GM19193 (cell line): ENCODE data around the gene DNM2.

Source experiments
- POLR2A ChIP-seq: IDR thresholded peaks from 4 replicates; pipeline ENCODE4 v1.6.1; 2011; ENCODE audit not compliant: insufficient read depth, insufficient read length; ENCODE audit errors: extremely low read depth

DNM2 gene

DNA sequence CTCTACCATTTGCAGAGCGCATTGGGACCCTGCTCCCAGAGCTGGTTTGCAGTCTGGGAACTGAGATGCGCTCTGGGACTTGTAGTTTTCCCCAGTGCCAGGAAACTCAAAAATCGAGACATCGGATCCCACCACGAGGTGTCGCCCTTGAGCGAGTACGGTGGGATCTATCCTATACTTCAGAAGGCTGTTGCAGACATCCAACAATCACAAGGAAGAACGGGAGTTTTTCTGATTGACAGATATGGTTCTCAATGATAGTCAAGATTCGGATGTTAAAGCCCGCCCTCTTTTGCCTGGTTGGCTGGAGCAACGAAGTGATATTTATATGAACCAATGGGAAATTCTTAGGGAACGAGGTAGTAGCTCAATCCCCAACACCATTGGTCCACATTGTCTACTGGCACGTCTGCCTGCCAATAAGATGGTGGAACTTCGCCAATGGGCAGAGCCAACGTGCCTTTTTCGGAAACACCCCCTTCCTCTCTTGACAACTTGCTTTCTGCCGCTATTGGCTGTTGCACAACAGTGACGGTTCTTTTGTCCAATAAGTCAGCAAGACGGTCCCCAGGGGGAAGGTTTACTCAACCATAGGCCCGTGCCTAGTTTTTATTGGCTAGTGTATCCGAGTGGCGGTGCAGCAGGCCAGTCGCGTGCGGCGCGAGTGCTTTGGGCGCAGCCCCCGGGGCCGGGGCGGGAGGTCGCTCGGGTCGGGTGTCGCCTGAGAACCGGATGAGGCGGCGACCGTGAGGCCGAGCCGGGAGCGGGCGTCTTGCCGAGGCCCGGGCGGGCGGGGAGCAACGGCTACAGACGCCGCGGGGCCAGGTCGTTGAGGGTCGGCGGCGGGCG, at the start of gene DNM2:
DNM2 (plus strand) TSS at position 724 of the 849 bp plus-strand sequence. CDS start 164 bp downstream, outside the sequence.
- TF ChIP-seq POLR2A, result peak; percentile 77

DNA sequence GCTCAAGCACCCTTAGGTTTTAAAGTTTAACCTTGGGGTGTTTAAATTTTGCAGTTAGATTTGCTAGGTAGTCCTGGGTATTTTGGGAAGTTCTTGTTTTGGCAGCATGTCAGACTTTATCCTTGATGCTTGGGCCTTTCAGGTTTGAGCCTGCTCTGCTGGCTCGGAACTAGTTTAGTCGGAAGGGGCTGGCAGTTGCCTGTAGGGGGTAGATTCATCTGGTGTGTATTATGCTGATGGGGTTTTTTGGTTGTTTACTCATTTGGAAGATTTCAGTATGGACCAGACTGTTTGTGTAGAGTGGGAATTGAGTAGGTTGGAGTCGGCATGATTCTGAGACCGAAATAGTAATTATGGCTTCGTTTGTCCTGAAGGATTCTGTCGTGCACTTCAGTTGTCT, 48.6 kb upstream of the DNM2 start:
- no peak for TF ChIP-seq POLR2A

GRCh38 chr19:10670182-10670581, 47.7 kb upstream of the DNM2 start:
- TF ChIP-seq POLR2A, result no peak

GRCh38 chr19:10670876-10671804, 46.7 kb upstream of the DNM2 start:
- no peak for TF ChIP-seq POLR2A

DNA sequence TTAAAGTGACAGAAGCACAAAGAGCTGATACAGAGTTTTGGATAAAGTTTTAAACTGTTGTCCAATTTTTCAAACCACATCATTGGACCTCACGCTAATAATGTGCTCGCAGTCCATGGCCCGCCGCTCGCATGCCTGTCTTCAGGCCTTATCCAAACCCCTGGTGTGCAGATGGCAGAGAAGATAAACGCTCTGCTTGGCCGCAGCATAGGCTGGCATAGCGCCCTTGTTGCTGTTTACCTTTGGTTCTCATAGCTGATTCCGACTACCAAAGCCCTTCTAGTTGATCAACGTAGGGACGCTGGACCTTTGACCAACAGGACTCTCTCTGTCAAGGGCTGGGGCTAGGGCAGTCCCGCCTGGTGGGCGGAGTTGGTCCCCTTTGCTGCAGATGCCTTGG, 40.1 kb upstream of the DNM2 start:
- TF ChIP-seq POLR2A, result no peak

GRCh38 chr19:10678813-10679212, 39.1 kb upstream of the DNM2 start:
- TF ChIP-seq POLR2A, result no peak

GRCh38 chr19:10679743-10680142, 38.1 kb upstream of the DNM2 start:
- no peak for TF ChIP-seq POLR2A

DNA sequence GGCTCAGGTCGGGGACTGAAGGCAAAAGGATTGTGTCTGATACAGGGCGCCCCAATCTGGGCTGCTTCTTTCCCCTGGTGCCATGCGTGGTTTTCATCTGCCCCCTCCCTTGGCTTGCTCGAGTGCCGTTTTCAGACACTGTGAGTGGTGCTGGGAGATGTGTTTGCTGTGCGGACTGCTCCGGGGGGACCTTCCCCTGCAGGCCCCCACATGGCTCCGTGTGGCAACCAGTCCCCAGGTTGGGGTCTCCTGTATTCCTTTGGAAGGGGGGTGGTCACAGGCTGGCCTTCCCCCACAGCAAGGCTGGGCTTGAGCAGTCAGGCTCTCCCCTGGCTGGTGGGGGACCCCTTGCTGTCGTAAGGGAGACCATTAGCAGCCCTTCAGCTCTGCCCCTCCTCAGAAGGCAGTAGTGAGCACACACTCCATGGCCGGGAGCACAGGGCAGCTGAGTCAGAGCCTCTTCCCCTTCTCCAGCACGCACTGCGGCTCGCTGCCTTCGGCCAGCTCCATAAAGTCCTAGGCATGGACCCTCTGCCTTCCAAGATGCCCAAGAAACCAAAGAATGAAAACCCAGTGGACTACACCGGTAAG, 37.2 kb upstream of the DNM2 start:
- TF ChIP-seq POLR2A, result no peak

DNA sequence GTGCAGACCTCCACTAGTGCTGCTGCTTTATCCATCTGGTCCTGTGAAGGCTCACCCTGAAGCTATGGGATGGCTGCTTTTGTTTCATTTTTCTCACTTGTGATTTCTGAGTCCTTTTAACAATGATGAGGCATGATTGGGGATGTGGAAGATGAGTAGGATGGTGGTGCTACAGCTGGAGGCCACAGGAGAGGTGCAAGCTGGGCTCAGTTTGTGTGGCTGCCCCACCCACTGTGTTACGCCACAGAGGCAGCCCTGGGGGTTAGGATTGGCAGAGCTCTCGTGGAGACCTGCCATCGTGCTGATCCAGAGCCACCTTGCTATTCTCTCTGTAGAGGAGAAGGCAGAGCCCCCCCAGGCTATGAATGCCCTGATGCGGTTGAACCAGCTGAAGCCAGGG, 36.2 kb upstream of the DNM2 start:
- TF ChIP-seq POLR2A, result peak; percentile 1

- peak; percentile 12 for TF ChIP-seq POLR2A
Observed at GRCh38 chr19:10682397-10683063, 35.3 kb upstream of the DNM2 start.

- no peak for TF ChIP-seq POLR2A
Observed at GRCh38 chr19:10683064-10683426, 34.8 kb upstream of the DNM2 start.

- no peak for TF ChIP-seq POLR2A
Observed at GRCh38 chr19:10683582-10683981, 34.3 kb upstream of the DNM2 start.

GRCh38 chr19:10685210-10685609, 32.7 kb upstream of the DNM2 start:
- TF ChIP-seq POLR2A, result no peak

DNA sequence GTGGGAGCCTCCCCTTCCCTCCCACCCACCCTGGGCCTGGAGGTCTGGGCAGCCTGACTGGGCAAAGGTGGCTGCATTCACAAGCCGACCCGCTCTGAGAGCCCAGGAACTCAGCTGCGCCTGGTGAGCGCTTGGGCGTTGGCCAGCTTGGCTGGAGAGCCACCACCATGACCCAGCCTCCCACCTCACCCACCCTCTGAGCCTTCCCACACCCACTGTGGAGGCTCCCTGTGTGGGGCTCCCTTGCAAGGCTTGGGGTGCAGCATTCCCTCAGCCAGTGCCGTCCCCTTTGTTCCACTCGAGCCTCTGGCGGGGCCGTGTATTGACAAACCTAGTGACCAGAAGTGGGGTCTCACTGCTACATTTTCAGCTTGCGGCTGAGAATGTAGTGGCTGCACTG, 31.7 kb upstream of the DNM2 start:
- no peak for TF ChIP-seq POLR2A
